ENCODE results near the gene CPLANE2.
"Not testable (repeated sequence)": the region's sequence is repeated elsewhere in the genome, so short reads cannot be mapped to it uniquely, and the experiment has no call there.

The CPLANE2 gene

DNA sequence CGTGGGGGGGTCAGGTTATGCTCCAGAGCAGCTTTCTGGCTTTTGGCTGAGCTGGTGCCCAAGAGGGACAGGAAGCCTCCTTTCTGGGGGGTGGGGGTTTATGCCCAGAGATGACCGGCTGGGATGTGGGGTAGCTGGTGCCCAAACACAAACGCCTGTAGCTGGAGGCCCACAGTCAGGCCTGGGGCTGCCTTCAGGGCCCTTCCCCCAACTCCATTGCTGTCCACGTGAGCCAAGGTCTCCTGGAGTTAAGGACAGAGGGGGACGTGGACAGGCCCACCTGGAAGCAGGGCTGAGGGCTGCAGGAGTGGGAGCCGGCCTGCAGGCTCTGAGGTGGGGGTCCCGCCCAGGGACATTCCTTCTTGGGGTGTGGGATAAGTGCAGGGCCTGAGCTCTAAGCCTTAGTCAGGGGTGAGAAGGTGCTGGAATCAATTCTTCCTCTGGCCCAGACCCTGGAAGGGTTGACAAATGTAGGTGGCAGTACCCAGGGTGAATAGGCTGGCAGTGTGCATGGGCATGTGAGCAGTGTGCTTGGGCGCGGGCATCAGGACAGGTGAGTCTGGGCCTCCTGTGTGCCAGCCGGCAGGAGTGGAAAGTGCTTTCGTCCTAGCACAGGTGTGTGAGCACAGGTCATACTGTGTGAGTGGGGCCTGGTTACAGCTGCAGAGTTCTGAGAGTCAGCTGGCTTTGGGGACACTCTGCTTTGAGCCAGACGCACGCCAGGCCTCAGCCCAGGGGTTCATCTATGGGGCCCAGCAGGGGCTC is 6.8 kb downstream of the CPLANE2 start:
- DNase-seq, result no peak

DNA sequence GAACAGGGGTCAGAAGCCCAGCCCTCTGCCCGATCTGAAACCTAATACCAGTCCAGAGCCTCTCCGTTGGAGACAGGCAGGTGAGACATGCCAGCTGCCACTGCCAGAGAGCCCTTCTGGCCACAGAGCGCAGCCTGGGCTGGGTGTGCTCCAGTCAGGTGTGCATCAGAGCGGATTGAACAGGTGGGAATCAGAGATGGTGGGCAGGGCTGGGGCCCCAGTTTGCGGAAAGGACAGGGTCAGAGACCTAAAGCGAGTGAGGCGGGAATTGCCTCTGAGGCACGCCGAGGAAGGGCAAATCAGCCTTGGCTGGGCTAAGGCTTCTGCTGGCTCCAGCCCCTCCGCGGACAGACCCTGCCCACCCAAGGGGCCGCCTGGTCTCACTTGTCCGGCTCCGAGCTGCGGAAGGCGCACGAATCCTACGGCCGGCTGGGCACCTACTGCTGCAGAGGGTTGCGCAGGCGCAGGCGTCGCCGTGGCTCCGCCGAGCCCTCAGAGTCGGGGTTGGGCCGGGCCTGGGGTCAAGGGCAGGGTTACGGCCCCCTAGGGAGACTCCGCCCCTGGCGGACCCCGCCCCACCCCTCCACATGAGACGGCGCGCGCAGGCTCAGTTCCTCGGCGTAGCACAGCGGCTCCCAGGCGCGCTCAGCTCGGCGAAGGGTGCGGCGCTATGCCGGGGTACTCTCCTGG is 10.3 kb downstream of the CPLANE2 start:
- DNase-seq, result no peak

DNA sequence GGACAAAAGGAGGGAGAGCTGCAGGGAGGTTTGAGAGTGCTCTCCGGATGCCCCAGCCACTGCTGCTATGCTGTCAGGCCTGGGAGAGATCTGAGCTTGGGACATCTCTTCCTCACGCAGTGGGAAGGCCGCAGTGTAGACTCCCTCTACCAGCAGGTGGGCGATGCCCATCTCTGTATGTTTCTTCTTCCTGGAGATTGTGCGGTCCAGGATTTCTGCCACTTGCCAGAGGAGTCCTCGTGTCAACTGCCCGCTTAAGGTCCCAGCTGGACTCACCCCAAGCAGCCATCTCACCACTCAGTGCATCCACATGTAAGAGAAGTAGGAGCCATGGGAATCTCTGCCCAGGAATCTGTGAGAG is 10.9 kb downstream of the CPLANE2 start:
- DNase-seq, result no peak

DNA sequence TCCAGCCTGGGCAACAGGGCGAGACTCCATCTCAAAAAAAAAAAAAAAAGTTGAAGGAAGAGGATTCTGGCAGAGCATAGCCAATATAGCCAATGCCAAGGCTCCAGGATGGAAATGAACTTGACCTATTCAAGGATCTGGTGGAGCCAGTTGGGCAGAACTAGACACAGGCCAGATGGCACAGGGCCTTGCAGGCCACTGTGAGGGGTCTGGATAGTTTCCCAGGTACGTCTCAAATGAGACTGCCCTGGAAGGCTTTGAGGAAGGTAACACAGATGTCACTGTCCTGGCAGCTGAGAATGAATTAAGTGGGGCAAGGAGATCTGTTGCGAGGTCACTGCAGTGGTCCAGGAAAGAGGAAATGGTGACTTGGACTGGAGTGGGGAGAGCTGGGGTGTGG is 12.5 kb downstream of the CPLANE2 start:
- DNase-seq, result no peak

DNA sequence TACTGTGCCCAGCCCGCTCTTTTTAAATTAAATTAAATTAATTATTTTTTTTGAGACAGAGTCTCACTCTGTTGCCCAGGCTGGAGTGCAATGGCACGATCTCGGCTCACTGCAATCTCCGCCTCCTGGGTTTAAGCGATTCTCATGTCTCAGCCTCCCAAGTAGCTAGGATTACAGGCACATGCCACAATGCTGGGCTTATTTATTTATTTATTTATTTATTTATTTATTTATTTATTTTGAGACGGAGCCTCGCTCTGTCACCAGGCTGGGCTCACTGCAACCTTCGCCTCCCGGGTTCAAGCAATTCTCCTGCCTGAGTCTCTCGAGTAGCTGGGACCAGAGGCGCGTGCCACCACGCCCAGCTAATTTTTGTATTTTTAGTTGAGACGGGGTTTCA is 14.3 kb downstream of the CPLANE2 start:
- DNase-seq, result not testable (repeated sequence)

DNA sequence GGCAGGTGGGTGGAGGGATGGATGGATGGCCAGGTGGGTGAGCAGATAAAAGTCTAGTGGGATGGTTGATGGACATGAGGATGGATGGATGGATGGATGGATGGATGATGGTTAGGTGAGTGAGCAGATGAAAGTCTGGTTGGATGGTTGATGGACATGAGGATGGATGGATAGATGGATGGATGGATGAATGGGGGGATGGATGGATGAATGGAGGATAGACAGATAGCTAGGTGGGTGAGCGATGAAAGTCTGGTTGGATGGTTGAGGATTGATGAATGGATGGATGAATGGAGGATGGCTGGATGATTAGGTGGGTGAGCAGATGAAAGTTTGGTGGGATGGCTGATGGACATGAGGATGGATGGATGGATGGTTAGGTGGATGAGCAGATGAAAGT is 15.5 kb downstream of the CPLANE2 start:
- no peak for DNase-seq

DNA sequence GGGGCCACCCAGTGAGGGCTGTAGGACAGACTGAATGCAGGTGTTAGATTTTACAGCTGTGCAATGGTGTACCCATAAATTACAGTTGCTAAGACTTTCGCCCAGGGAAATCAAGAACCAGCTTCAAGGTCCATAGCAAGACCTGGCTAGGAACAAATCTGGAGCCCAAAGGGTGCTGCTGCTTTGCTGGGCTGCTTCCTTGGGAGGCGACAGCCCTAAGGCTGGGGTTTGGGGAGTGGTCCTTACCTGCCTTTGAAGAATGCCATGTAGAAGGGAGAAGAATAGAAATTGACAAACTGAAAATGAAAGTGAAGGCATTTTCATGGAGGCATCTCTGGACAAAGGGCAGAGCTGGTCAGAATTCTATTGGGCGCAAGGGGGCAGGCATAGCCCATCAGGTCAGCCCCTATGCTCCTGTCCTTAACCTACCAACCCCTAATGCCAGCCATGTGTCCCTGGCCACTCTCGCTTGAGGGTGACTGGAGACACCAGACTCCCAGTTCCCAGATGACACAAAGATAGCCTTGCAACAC is 16.9 kb downstream of the CPLANE2 start:
- DNase-seq, result no peak

DNA sequence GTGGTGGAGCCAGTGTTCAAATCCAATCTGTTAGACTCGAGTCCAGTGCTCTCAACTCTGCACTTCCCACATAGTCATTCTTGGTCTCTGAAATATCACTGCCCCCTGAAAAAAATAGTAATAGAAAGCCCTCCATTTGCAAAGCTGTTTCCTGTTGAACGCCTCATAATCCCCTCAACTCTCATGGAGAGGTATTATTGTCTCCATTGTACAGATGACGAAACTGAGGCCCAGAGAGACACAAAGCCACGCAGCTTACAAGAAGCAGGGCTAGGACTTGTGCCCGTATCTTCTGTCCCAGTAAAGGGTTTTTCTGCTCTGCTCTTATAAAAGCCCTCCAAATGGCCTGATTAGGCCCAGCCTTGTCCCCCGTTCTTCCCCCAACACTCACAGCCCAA is 18.3 kb downstream of the CPLANE2 start:
- DNase-seq, result no peak

DNA sequence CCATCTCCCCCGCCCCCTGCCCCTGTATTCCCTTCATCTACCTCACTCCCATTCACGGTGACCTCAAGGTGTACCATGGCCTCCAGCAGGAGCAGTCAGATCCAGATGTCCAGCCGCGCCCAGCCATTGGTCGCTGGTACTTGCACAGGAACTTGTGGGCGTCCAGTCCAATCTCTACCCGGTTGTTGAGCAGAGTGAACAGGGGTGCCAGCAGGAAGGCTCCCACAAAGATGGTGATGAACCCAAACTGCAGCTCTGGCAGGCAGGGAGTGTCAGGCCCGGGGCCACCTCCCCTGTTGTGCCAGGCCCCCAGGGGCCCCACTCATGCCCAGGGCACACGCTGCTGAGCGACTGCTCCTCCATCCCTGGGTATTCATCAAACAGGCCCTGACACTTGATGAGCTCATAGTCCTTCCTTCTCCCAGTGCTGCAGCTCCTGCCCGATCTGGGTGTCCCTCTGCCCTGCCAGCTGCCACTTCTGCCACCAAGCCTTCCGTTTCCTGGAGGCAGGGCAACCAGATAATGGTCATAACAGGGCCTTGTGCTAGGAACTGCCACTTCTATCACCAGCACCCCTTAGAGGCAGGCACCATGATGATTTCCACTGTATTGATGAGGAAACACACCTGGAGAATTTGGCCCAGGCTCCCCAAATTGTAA is 18.8 kb downstream of the CPLANE2 start:
- no peak for DNase-seq

DNA sequence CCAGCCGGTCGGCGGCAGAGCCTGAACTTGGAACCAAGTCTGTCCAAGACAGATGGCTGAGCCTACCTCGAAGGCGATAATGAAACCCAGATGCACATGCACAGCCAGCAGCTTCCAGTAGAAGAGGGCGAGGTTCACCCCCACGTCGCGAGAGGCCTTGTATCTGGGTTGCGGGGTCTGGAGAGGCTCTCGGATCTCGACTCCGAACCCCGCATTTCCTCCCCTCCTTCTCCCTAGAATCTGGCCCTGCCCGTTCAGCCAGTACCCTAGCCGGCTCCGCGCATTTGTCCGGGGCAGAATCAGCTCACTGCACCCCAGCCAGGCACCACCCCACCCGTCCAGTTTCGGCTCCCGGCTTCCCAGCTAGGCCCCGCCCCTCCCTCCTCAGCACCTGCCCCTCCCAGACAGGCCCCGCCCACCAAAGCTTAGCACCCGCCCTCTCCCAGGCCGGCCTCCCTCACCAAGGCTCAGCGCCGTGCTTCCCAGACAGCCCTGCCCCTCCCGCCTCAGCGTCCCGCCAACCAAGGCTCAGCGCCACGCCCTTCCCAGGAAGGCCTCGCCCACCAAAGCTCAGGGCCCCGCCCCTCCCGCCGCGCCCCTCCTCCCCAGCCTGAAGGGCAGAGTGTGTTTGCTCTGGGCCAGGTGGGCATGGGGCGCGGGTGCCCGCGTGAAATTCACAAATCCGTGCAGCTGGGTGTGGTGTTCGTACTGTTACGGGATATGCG is 19.8 kb downstream of the CPLANE2 start:
- peak; percentile 91 to 95 (median 92) for DNase-seq

DNA sequence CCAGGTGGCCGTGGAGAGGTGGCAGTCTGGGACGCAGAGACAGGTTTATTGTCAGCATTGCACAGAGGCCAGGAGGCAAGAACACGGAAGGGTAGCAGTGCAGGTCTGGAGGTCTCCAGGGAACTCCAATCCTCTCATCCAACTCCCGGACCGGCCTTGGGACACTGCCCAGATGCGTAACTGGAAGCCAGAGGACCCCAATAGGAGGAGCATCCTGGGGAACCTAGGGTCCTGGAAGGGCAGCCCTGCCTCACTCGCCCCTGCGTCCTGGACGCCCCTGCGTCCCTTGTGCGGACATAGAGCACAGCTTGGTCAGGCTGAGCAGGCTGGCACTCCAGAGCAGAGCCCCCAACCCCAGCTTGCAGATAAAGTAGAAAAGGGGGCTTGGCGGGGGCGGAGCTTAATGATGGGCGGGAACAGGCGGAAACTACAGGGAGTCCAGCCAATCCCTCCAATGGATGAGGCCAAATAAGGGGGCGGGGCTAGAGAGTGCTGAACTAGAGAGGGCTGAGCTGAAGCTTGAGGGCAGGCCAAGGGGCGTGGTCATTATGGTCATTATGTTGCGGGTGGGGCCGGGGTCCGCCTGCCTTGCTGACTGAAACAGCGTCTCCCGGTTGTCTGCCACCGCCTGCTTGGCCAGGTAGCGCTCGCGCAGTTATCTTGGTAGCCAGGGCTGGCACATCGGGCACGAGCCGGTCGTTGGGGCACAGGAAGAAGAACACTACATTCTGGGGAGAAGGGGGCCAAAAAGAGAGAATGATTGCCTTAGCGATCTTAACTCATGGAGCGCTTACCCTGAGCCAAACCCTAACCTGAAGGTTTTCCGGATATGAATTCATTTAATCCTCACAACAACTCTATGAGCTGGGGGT is 20.9 kb downstream of the CPLANE2 start:
- peak; percentile 36 to 61 (median 49) for DNase-seq

DNA sequence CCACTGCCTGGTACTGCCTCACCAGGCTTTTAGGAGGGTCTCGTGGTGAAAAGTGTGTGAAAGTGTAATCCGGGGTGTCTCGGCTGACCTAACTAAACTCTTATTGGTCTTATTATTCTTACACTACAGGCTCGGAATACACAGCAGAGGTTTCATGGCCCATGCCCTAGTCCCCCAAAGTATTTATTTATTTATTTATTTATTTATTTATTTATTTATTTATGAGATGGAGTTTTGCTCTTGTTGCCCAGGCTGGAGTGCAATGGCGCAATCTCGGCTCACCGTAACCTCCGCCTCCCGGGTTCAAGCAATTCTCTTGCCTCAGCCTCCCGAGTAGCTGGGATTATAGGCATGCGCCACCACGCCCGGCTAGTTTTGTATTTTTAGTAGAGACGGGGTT is 21.7 kb downstream of the CPLANE2 start:
- not testable (repeated sequence) for DNase-seq

DNA sequence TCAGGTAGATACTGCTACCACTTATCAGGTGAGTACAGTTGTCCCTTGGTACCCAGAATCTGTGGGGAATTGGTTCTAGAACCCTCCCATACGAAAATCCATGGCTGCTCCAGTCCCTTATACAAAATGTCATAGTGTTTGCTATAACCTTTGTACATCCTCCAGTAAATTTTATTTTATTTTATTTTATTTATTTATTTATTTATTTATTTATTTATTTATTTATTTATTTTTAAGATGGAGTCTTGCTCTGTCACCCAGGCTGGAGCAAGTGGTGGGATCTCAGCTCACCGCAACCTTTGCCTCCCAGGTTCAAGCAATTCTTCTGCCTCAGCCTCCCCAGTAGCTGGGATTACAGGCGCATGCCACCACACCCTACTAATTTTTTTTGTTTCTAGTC is 23.4 kb downstream of the CPLANE2 start:
- not testable (repeated sequence) for DNase-seq

DNA sequence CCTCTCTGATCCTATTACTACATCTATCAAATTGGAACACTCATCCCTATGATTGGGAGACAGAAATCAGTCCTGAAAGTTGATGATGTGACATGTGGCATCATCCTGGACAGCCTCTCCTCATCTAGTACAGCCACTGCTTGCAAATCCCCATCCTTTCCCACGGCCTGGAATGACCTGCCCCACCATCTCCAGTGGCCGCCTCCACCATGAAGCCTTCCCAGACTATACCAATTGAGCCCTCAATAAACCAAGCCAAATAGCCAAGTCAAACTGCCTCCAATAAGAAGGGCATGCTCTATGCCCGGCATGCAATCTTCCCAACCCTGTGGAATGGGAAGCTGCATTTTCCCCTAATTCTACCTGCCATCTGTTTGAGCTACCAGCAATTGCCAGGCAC is 24.0 kb downstream of the CPLANE2 start:
- no peak for DNase-seq

DNA sequence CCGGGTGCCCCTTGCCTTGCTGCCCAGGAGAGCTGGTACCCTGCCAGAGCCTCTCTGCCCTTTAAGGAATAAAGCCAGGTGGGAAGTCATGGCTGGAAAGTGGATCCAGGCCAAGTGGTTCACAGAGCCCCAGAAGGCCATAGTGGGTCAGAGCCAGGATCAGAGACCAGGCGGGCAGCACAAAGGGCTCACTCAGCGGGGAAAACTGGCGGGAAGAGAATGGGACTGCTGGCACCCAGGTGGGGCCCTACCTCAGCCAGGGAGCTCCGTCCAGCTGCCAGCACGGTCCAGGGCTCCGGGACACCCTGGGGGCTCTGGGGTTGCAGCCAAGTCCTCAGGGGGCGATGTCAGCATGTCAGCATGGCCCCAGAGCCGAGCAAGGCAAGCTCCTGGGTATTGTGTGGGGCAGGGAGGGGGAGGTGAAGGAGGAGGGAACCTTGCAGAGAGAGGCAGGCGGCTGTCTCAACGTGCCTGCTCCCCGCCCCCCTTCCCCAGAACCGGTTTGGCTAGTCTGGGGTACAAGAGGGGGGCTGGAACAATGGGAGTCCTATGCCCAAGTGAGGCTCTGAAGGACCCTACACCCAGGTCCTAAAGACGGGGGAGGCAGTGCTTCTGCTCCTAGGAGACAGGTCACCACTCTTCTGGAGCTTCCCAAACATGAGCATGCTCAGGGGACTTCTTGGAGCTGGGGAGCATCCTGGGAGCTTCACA is 24.6 kb downstream of the CPLANE2 start, which contains the start of gene ARHGEF19:
ARHGEF19 (minus strand) TSS at position 402 of the 711 bp plus-strand sequence. CDS start 3,598 bp downstream, outside the sequence.
- DNase-seq, result no peak

DNA sequence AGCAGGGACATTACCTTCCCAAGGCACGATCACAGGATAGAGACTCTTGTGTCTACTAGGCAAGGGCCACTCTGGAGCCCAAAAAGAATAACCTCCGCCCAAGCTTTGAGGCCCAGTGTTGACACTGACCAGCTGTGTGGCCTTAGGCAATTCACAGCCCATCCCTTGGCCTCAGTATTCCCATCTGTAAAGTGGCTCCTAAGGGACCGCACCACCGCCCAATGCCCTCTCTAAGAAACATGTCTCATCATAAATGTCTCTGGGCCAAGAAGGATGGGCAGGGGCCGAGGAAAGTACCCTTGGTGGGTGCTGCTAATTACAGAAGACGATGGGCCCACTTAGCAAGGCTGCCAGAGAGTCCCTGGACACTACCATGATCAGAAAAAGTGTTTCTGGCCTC is 25.2 kb downstream of the CPLANE2 start:
- DNase-seq, result no peak

DNA sequence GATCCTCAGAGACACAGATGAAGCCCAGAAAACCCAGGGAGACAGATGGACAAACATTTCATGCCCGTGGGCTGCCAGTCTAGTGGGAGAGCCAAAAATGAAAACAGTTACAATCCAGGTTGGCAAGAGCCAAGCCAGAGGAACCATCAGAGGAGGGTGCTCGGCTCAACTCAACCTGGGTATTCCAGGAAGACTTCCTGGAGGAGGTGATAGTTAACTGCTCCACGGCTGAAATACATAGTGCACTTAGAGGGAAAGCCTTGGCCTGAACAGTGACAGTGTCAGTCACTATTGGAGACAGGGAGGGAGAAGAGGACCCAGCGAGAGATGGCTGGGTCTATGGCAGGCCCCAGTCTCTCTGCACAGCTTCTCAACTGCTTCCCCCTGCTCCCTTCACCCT is 26.4 kb downstream of the CPLANE2 start:
- no peak for DNase-seq

DNA sequence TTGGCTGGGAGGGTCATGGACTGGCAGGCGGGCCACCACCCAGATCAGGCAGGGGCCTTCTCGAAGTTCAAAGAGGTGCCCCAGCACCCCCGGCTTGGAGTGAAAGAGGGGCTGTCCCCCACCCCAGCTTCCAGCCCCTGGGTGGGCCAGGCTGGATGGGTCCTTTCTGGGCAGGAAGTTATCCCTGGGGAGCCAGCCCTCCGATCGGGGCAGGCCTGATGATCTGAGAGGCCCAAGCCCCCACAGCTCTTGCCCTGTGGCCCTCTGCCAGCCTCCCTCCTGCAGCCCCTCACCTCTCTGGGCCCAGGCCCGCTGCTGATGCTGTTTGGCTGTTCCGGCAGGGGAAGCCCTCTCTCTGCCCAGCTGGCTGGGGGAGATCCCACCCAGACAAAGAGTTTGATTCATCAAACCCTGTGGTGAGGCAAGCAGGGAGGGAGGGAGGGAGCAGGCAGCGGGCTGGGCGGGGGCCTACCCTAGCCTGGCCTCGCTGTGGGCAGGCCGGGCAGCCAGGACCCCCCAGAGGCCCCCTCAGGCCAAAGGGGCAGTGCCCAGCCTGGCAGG is 27.1 kb downstream of the CPLANE2 start:
- no peak for DNase-seq

DNA sequence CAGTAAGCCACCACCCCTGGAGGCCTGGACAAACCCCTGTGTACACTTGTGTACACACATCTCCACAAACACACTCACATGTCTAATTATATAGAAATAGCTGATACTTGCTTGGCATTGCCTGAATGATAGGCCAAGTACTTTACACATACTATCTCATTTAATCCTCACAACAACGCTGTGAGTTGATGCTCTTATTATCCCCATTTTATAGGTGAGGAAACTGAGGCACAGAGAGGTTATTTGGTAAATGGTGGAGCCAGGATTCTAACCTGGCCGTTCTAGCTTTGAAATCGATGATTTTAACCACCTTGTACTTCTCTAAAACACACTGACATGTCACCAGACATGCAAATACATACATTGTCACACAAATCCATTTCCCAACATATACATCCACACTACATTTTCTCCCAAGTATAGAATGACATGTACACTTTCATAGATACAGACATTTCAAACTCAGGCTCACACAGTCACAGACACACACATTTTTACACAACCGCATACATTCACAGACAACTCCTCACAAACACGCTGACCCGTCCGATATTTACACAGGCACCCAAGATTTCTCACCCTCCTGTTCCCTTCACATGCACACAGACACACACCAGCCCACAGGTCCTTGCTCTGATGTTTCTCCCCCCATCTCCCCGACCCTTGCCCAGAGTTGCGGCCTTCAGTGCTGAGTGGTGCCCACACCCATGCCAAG is 27.7 kb downstream of the CPLANE2 start:
- DNase-seq, result no peak

Measured in T-helper 1 cell (primary cell).